IPS-18a (cell line): ENCODE data around the gene ROPN1L.

Experiments used
- H3K27ac ChIP-seq: one replicate; pipeline ENCODE4 v1.5.1; 2013; ENCODE audit warnings: low read length
- H3K27me3 ChIP-seq: one replicate; pipeline ENCODE4 v1.6.1; 2013; ENCODE audit warnings: mild to moderate bottlenecking, low read length; ENCODE audit not compliant: control insufficient read depth, insufficient read depth
- H3K36me3 ChIP-seq: one replicate; pipeline ENCODE4 v1.6.1; 2013; ENCODE audit warnings: low read depth, low read length; ENCODE audit not compliant: control insufficient read depth
- H3K4me1 ChIP-seq: one replicate; pipeline ENCODE4 v1.6.1; 2013; ENCODE audit warnings: low read depth, low read length; ENCODE audit not compliant: control insufficient read depth
- H3K4me3 ChIP-seq: one replicate; pipeline ENCODE4 v1.5.1; 2013; ENCODE audit warnings: low read length
- H3K9ac ChIP-seq: one replicate; pipeline ENCODE4 v1.6.1; 2013; ENCODE audit warnings: mild to moderate bottlenecking, low read length, moderate library complexity
- H3K9me3 ChIP-seq: one replicate; pipeline ENCODE4 v1.6.1; 2013; ENCODE audit warnings: low read depth, low read length; ENCODE audit not compliant: control insufficient read depth

ROPN1L gene

DNA sequence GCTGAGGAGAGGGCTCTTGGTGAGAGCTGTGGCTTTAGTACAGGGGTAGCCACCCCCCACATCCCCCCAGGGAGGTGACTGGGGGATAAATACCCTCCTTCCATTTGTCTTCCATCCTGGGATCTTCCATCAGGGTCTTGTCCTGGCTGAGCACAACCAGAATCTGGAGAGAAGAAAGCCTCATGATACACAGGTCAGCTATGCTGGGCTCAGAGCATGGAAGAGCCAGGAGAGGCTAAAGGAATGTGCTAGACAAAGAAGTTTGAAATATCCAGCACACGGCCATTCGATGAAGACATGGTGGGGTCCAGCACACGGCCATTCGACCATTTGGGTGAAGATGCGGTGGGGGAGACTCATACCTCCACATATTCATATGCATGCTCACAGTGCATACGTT lies 30.0 kb downstream of the ROPN1L start:
- H3K27me3 ChIP-seq = no peaks in the 10 kb centered on the region
- H3K4me1 ChIP-seq = peaks cover 13% of the 10 kb centered on the region
- H3K27ac ChIP-seq = no peak overlapping the region
- no peaks in the 10 kb centered on the region for H3K9me3 ChIP-seq
- H3K4me3 ChIP-seq = no peak overlapping the region
- no peak overlapping the region for H3K9ac ChIP-seq
- no peaks in the 10 kb centered on the region for H3K36me3 ChIP-seq

DNA sequence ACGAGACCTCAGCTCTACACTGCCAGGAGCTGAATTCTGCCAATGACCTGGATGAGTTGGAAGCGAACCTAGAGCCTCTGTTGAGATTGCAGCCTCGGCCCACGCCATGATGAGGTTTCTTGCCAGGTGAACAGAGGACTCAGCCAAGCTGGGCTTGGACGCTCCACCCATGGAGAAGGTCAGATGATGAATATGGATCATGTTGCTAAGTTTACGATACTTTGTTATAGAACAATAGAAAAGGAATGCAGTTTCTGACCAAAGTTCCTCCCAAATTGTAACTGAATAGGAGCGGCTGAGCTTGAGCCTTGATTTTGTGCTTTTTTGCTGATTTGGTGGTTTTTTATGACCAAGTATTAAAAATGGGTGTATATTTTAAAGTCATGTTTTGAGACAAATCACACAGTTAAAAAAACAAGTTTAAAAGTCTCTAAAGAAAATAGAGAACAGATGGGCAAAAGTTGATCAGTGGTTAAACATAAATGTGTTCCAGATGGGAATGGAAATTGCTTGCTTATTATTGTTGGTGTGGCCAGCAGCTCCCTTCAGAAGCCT lies 32.9 kb downstream of the ROPN1L start:
- Histone ChIP-seq H3K4me3 (no peak overlapping the region), H3K27ac (no peak overlapping the region), H3K36me3 (no peaks in the 10 kb centered on the region), H3K4me1 (peaks cover 7% of the 10 kb centered on the region), H3K27me3 (no peaks in the 10 kb centered on the region), H3K9ac (no peak overlapping the region), H3K9me3 (no peaks in the 10 kb centered on the region)

DNA sequence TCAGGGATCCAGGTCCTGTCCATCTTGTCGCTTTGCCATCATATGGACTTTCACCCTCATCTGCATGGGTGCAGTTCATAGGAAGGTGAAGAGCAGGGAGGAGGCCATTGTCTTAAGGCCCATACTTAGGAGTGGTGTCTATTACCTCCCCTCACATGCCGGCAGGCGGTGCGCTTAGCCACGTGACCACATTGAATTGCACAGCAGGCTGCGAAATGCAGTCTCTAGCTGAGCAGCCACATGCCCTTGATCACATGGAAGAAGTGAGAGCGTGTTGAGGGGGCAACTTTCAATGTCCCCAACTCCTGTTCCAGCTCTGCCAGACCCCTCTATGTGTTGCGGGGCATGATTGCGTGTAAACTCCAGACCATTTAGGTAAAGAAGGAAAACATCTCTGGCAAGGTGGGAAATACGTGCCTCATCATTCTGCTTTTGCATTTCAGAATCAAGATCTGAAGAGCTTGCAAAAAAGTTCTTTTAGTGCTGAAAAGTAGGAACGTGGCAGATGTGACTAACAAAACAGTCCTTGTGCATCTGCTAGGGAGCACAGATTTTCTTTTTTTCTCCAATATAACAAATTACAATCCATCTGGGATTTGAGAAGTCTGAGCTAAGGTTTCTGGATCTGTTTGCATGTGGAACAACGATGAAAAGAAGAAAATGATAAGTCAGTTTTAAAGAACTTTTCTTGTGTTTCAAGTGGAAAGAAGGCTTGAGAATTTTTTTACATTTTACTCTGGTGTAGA lies 34.4 kb downstream of the ROPN1L start:
- Histone ChIP-seq H3K27ac (no peak overlapping the region), H3K4me3 (no peak overlapping the region), H3K27me3 (peaks cover 11% of the 10 kb centered on the region), H3K36me3 (no peaks in the 10 kb centered on the region), H3K4me1 (peaks cover 14% of the 10 kb centered on the region), H3K9ac (no peak overlapping the region), H3K9me3 (no peaks in the 10 kb centered on the region)

DNA sequence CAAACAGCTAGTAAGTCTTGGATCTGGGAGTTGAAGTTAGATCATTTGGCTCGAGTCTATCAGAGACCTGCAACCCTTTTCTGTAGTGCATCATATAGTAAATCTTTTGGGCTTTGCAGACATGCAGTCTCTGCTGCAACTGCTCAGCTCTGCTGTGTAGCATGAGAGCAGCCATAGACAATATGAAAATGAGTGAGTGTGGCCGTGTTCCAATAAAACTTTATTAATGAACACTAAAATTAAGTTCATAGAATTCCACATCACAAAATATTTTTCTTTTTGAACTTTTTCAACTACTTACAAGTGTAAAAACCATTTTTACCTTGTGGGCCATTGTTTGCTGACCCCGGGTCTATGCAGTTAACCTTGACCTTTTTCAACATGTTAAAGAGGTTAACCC lies 35.2 kb downstream of the ROPN1L start:
- Histone ChIP-seq H3K4me3 (no peak overlapping the region), H3K9ac (no peak overlapping the region), H3K27me3 (peaks cover 12% of the 10 kb centered on the region), H3K9me3 (no peaks in the 10 kb centered on the region), H3K36me3 (no peaks in the 10 kb centered on the region), H3K27ac (no peak overlapping the region), H3K4me1 (peaks cover 21% of the 10 kb centered on the region)

DNA sequence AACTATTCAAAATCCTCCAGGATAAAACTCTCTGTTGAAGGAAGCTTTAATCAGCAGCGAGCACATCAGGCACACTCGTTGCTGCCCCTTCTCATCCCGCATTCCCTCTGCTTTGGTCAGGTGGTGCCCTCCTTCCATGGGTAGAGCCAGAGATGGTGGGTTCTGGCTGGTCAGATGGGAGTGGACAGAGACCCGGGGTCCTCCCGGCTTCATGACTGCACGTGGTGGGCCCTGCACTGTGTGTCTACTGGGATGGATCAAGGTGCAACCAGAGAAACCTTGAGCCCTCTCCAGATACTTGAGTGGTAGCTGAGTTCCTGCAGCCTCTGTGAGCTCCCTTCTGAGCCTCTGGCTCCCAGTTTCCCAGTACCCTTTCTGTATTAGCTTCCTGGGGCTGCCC lies 36.3 kb downstream of the ROPN1L start:
- Histone ChIP-seq H3K9ac (no peak overlapping the region), H3K4me3 (no peak overlapping the region), H3K4me1 (peaks cover 21% of the 10 kb centered on the region), H3K27me3 (peaks cover 12% of the 10 kb centered on the region), H3K36me3 (no peaks in the 10 kb centered on the region), H3K27ac (no peak overlapping the region), H3K9me3 (no peaks in the 10 kb centered on the region)

DNA sequence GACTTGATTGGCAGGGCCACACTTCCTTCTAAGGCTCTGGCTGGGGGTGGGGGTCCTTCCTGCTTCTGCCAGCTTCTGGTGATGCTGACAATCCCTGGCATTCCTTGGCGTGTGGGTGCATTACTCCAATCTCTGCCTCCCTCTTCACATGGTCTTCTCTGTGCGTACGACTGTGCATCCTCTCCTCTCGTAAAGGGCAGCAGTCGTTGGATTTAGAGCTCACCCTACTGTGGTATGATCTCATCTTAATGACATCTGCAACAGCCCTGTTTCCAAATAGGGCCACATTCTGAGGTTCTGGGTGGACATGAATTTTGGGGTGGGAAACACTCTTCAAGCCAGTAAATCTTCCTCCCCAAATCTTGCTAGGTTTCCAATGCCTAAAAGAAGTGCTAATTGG lies 36.8 kb downstream of the ROPN1L start:
- H3K4me1 ChIP-seq = peaks cover 21% of the 10 kb centered on the region
- H3K27ac ChIP-seq = no peak overlapping the region
- no peaks in the 10 kb centered on the region for H3K36me3 ChIP-seq
- no peaks in the 10 kb centered on the region for H3K9me3 ChIP-seq
- no peak overlapping the region for H3K4me3 ChIP-seq
- H3K27me3 ChIP-seq = peaks cover 12% of the 10 kb centered on the region
- no peak overlapping the region for H3K9ac ChIP-seq

DNA sequence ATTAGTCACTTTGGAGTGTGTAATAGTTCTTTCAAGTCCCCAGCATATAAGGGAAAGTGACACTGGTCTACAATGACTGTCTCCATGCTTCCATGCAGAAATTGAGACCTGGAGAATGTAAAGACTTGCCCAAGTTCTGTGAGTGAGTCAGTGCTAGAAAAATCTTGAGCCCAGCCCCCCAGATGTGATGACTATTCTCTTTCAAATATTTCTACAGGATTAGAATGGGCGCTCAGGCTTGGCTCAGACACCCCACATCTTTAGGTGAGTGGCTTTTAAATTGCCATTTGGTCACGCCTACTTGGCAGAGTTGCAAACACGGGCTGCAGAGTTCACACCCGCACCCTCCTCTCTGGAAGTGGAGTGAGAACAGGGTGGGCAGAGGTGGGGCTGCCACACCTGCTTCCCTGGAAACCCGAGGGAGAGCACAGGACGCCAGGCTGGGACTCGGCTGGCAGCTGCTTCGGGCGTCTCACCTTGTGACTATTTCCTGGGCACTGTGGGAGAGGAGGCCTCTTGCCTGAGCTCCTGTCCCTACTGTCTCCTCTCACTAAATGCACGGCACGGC lies 37.6 kb downstream of the ROPN1L start:
- peaks cover 21% of the 10 kb centered on the region for H3K4me1 ChIP-seq
- H3K9me3 ChIP-seq = no peaks in the 10 kb centered on the region
- peaks cover 12% of the 10 kb centered on the region for H3K27me3 ChIP-seq
- no peak overlapping the region for H3K9ac ChIP-seq
- H3K27ac ChIP-seq = no peak overlapping the region
- H3K36me3 ChIP-seq = no peaks in the 10 kb centered on the region
- no peak overlapping the region for H3K4me3 ChIP-seq

DNA sequence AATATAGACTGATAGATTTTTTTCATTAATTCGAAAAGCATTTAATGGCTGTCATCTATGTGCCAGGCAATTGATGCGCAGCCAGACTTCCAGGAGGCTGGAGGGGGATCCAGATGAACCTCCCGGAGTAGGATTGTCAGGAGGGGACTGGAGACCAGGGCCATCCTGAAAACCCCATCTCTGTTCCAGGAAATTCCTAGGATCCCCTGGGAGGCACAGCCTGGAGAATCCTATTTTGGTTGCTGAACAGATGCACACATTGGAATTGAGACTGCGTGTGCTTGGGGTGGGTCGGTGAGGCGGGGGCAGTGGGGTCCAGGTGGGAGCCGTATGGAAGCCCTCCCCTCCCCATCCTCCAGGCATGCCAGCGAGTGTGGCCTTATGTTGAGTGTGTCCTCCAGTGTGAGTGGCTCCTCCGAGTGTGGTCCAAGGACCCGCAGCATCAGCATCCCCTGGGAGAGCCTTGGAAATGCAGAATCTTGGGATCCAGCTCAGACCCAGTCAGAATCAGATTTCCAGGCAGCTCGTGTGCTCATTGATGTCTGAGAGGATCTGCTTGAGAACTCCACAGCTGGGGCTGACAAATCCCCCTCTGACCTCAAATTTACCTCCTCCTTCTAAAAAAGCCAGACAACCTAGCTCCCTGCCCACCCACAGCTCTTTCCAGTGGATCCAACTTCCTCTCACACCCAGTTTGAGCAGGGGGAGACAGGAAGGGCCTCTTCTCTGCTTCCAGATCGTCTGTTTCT lies 38.7 kb downstream of the ROPN1L start:
- Histone ChIP-seq H3K9me3 (no peaks in the 10 kb centered on the region), H3K27me3 (peaks cover 12% of the 10 kb centered on the region), H3K36me3 (no peaks in the 10 kb centered on the region), H3K9ac (no peak overlapping the region), H3K4me3 (no peak overlapping the region), H3K27ac (no peak overlapping the region), H3K4me1 (peaks cover 23% of the 10 kb centered on the region)

DNA sequence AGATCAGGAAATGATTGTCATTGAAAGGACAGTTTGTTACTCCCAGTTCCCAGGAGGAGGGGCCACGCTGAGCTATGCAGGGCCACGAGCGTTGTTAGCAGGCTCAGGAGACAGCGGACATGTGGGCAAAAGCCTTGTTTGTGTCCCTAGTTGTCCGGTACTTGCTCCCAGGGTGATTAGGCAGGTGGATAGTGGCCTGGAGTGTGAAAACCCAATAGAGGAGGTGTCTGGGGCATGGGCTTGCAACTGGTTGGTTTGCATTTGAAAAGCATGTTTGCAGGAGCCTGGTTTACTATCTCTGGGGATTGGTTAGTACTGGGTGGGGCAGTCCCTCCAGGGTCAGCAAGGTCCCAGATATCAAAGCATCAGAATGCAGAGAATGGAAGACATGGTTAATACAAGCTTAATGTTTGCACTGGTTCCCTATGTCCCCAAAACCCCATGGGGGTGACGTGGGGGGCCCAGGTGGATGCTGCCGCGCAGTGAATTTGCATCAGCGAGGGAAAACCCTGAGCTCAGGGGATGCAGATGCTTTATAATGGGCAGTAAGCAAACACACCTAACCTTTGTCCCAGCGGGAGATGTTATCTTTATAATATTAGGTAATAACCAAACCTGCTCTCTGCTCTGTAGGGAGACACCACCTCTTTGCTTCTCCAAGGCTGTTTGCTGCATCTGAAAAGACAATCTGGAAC lies 39.7 kb downstream of the ROPN1L start:
- Histone ChIP-seq H3K27me3 (peaks cover 12% of the 10 kb centered on the region), H3K27ac (no peak overlapping the region), H3K9ac (no peak overlapping the region), H3K9me3 (no peaks in the 10 kb centered on the region), H3K36me3 (no peaks in the 10 kb centered on the region), H3K4me1 (peaks cover 23% of the 10 kb centered on the region), H3K4me3 (no peak overlapping the region)

DNA sequence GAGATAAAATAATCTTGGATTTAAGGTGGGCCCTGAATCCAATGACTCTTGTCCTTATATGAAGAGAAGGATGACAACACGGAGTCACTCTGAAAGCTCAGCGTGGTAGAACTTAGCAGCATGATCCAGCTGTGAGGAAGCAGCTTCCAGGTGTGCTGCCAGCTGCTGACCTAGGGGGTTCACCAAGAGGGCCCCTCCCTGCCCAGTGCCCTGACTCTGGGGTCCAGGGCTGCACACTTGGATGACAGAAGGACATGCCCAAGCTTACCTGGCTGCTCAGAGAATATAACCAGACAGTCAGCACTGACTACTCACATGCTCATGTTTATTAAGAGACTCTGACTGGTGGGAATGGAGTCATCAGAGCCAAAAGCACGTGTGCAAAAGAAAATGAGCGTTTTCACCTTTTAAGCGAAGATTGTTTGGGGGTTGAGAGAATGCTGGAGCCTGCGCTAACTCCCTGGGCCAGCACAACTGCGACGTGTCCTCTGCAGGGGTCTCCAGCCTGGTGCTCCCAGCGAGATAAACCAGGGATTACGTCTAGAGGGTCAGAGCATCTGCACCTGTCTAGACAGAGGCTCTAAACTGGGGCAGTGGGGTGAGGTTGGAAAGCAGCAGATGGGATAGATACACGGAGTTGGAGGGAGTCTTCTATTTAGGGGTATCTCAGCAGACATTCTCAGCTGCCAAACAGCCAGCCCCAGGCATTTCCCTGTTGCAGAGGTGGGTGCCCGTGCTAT lies 41.3 kb downstream of the ROPN1L start:
- Histone ChIP-seq H3K27me3 (peaks cover 12% of the 10 kb centered on the region), H3K9ac (no peak overlapping the region), H3K4me1 (peaks cover 23% of the 10 kb centered on the region), H3K4me3 (no peak overlapping the region), H3K27ac (no peak overlapping the region), H3K9me3 (no peaks in the 10 kb centered on the region), H3K36me3 (no peaks in the 10 kb centered on the region)

DNA sequence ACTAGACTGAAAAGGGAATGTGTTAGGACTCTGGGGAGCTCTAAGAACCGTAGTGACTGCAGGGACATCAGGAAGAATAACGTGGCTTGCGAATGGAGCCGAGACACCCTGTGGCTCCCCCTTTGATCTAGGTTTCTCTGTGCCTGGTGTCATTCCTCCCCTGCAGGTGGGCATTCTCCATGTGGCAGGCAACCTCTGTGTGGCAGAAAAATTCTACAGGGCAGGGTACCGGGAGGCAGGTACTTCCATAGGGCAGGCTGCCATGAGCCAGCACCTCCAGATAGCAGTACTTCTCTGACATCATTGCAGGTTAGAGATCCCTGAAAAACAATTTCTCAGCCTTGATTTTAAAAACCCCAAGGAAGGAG lies 43.1 kb downstream of the ROPN1L start:
- Histone ChIP-seq H3K36me3 (no peaks in the 10 kb centered on the region), H3K27me3 (peaks cover 12% of the 10 kb centered on the region), H3K27ac (no peak overlapping the region), H3K4me1 (peaks cover 16% of the 10 kb centered on the region), H3K9me3 (no peaks in the 10 kb centered on the region), H3K4me3 (no peak overlapping the region), H3K9ac (no peak overlapping the region)
